Parathyroid adenoma (tissue), 2 donors: Measurements from ENCODE around the gene GNB1L.

Experiments
- H2AFZ ChIP-seq: fragments of 300-600 bp; sonication (generic); one replicate; pipeline ENCODE4 v1.7.0; 2017; ENCODE audit warnings: antibody characterized with exemption, mild to moderate bottlenecking
- H3K27ac ChIP-seq: fragments of 300-600 bp; sonication (generic); one replicate; pipeline ENCODE4 v1.7.0; 2017
- H3K27me3 ChIP-seq: fragments of 300-600 bp; sonication (generic); one replicate; pipeline ENCODE4 v1.7.0; 2017; ENCODE audit warnings: low read length; ENCODE audit not compliant: control insufficient read depth, insufficient read depth
- H3K36me3 ChIP-seq: fragments of 300-600 bp; sonication (generic); one replicate; pipeline ENCODE4 v1.7.0; 2017; ENCODE audit warnings: low read length; ENCODE audit not compliant: control insufficient read depth, insufficient read depth
- H3K4me1 ChIP-seq: fragments of 300-600 bp; sonication (generic); one replicate; pipeline ENCODE4 v1.7.0; 2017; ENCODE audit warnings: control low read depth
- H3K4me2 ChIP-seq: fragments of 300-600 bp; sonication (generic); one replicate; pipeline ENCODE4 v1.7.0; 2017; ENCODE audit warnings: low read length
- H3K4me3 ChIP-seq: fragments of 300-600 bp; sonication (generic); one replicate; pipeline ENCODE4 v1.7.0; 2017; ENCODE audit warnings: low read depth, low read length
- H3K79me2 ChIP-seq: fragments of 300-600 bp; sonication (generic); one replicate; pipeline ENCODE4 v1.7.0; 2017; ENCODE audit warnings: control low read depth
- H3K9ac ChIP-seq: fragments of 300-600 bp; sonication (generic); one replicate; pipeline ENCODE4 v1.7.0; 2017; ENCODE audit warnings: mild to moderate bottlenecking
- H3K9me3 ChIP-seq: fragments of 300-600 bp; sonication (generic); one replicate; pipeline ENCODE4 v1.7.0; 2017; ENCODE audit warnings: low read length; ENCODE audit not compliant: control insufficient read depth
- TF ChIP-seq, protein P1 (sequence below): fragments of 300-600 bp; sonication (generic); IDR thresholded peaks from one replicate; pipeline ENCODE4 v1.7.0; 2017; ENCODE audit warnings: antibody characterized with exemption, mild to moderate bottlenecking
- donor health status: primary hyperparathyroidism.

Gene GNB1L

DNA sequence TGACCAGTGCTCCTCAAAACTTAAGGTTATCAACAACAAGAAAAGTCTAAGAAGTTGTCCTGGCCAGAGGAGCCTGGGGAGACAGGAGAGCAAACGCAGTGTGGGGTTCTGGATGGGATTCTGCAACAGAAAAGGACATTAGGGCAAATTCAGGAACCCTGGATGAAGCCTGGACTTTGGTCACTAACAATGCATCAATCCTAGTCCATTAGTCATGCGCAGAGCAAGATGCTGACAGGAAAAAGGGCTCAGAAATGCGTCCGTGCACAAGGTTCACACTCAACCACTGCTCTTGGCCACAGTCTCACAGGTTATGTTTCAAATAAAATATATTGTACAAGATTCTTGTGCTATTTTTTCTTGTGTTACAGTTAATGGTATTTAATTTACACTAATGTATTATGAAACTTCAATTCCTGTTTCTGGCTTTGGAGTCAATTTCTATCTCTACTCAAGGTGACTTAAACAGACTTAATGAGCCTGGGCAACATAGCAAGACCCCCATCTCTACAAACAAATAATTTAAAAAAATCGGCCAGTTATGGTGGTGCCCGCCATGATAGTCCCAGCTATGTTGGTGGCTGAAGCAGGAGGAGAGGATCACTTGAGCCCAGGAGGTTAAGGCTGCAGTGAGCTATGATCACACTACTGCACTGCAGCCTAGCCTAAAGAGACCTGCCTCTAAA is 13.6 kb downstream of the GNB1L start:
- Histone ChIP-seq H3K27ac (no peak overlapping the region), H3K36me3 (no peaks in the 10 kb centered on the region), H3K9me3 (no peaks in the 10 kb centered on the region), H2AFZ (no peak overlapping the region), H3K4me3 (no peak overlapping the region), H3K27me3 (no peaks in the 10 kb centered on the region), H3K9ac (no peak overlapping the region), H3K79me2 (no peaks in the 10 kb centered on the region), H3K4me1 (no peaks in the 10 kb centered on the region), H3K4me2 (no peak overlapping the region)
- TF ChIP-seq, protein P1, sequence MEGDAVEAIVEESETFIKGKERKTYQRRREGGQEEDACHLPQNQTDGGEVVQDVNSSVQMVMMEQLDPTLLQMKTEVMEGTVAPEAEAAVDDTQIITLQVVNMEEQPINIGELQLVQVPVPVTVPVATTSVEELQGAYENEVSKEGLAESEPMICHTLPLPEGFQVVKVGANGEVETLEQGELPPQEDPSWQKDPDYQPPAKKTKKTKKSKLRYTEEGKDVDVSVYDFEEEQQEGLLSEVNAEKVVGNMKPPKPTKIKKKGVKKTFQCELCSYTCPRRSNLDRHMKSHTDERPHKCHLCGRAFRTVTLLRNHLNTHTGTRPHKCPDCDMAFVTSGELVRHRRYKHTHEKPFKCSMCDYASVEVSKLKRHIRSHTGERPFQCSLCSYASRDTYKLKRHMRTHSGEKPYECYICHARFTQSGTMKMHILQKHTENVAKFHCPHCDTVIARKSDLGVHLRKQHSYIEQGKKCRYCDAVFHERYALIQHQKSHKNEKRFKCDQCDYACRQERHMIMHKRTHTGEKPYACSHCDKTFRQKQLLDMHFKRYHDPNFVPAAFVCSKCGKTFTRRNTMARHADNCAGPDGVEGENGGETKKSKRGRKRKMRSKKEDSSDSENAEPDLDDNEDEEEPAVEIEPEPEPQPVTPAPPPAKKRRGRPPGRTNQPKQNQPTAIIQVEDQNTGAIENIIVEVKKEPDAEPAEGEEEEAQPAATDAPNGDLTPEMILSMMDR: no peak

DNA sequence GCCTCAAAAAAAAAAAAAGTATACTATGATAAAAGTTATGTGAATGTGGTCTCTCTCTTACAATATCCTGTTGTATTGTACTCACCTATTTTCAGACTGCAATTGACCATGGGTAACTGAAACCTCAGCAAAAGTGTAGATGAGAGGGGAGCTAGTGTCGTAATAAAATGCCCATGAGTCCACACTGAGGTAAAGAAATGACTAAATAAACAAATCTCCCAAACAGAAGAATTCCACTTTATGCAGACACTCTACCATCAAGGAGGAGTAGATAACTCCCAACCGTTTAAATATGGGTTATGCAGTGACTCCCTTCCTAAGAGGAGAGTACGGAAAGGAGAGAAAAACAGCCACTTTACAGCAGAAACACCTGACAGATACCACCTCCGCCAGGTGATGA is 14.6 kb downstream of the GNB1L start:
- no peaks in the 10 kb centered on the region for H3K4me1 ChIP-seq
- no peak overlapping the region for H3K4me2 ChIP-seq
- no peak overlapping the region for H2AFZ ChIP-seq
- no peaks in the 10 kb centered on the region for H3K27me3 ChIP-seq
- no peaks in the 10 kb centered on the region for H3K36me3 ChIP-seq
- no peak overlapping the region for H3K9ac ChIP-seq
- H3K79me2 ChIP-seq: no peaks in the 10 kb centered on the region
- TF ChIP-seq, protein P1: no peak
- H3K9me3 ChIP-seq: no peaks in the 10 kb centered on the region
- no peak overlapping the region for H3K27ac ChIP-seq
- H3K4me3 ChIP-seq: no peak overlapping the region

DNA sequence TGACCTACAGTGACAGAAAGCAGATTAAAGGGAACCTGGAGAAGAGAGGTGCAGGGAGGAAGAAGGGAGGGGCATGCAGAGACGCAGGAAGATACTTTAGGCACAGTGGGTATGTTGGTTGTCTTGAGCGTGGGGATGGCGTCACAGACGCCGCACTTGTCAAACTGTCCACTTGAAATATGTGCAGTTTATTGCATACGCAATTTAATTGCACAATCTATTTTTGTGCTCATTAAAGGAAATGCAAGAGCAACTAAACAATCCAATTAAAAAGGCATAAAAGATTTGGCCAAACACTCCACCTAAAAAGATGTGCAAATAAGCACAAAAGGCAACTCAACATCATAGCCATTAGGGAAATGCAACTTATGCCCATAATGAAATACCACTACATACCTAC is 16.8 kb downstream of the GNB1L start:
- Histone ChIP-seq H3K9ac (no peak overlapping the region), H3K4me1 (no peaks in the 10 kb centered on the region), H3K36me3 (no peaks in the 10 kb centered on the region), H3K4me3 (no peak overlapping the region), H2AFZ (no peak overlapping the region), H3K79me2 (no peaks in the 10 kb centered on the region), H3K27me3 (no peaks in the 10 kb centered on the region), H3K27ac (no peak overlapping the region), H3K4me2 (no peak overlapping the region), H3K9me3 (no peaks in the 10 kb centered on the region)
- TF ChIP-seq, protein P1: no peak

DNA sequence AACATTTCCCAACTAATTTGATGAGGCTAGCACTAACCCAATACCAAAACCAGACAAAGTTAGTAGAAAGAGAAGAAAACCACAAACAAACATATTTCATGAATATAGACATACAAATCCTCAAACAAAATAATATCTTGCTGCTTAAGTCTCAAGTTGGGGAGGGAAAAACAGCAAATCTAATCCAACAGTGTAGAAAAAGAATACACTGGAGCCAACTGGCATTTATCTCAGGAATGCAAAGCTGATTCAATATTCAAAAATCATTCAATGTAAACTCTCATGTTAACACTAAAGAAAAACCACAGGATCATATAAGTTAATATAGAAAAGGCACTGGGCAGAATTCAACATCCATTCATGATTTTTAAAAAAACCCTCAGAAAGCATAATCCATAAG is 18.2 kb downstream of the GNB1L start:
- H3K9ac ChIP-seq: no peak overlapping the region
- H3K36me3 ChIP-seq: no peaks in the 10 kb centered on the region

More for the DNA sequence above, 18.2 kb downstream of the GNB1L start:
- Histone ChIP-seq H3K4me3 (no peak overlapping the region), H3K27ac (no peak overlapping the region), H3K9me3 (no peaks in the 10 kb centered on the region), H3K4me1 (no peaks in the 10 kb centered on the region), H2AFZ (no peak overlapping the region), H3K4me2 (no peak overlapping the region), H3K27me3 (no peaks in the 10 kb centered on the region), H3K79me2 (no peaks in the 10 kb centered on the region)
- TF ChIP-seq, protein P1: no peak
